ENCODE results near the gene PCDHGA1. TPM values are rescaled to one million over a fixed set of nuclear protein-coding genes. Genes with fewer than 3 reads are reported as not detected.
"Not testable (repeated sequence)": the region's sequence is repeated elsewhere in the genome, so short reads cannot be mapped to it uniquely, and the experiment has no call there.

PCDHGA1 gene
- total RNA-seq, 4 donors from 2014 or later, result 0.90 to 2.5 (median 1.8) TPM

DNA sequence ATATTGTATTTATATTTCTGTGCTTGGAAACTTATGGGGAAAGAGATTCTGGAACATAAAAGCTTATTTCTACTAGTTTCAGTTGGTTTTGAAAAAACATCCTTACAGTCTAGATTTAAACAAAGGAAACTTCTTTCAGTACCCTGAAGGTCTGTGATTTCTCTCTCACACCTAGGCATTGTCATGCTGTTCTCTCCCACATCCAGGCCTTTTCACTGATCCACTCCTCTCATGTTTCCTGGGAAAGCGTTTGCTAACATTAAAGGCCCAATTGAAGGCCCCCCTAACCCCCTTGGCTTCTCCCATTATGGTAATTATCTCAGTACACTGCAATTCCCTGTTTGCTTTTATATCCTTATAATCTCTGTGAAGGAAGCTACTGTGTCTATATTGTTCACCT, 12.5 kb downstream of the PCDHGA1 start:
- Histone ChIP-seq H3K9me3 (peaks cover 7 to 100% (median 48%) of the 10 kb centered on the region in 4 donors), H3K4me3 (no peak overlapping the region), H3K27ac (no peak overlapping the region), H3K36me3 (peaks cover 0 to 8% (median 0%) of the 10 kb centered on the region in 3 donors), H3K27me3 (no peaks in the 10 kb centered on the region), H3K4me1 (no peaks in the 10 kb centered on the region)
- WGBS, 2 donors, result 24 to 37% methylated on average over 1 of the region's 1 CpG
- DNase-seq (ENCODE audit: low spot score in 2 of 2), result no peak
- TF ChIP-seq EP300 (IDR thresholded peaks at IDR 0.05), result no peak
- TF ChIP-seq, protein P1, sequence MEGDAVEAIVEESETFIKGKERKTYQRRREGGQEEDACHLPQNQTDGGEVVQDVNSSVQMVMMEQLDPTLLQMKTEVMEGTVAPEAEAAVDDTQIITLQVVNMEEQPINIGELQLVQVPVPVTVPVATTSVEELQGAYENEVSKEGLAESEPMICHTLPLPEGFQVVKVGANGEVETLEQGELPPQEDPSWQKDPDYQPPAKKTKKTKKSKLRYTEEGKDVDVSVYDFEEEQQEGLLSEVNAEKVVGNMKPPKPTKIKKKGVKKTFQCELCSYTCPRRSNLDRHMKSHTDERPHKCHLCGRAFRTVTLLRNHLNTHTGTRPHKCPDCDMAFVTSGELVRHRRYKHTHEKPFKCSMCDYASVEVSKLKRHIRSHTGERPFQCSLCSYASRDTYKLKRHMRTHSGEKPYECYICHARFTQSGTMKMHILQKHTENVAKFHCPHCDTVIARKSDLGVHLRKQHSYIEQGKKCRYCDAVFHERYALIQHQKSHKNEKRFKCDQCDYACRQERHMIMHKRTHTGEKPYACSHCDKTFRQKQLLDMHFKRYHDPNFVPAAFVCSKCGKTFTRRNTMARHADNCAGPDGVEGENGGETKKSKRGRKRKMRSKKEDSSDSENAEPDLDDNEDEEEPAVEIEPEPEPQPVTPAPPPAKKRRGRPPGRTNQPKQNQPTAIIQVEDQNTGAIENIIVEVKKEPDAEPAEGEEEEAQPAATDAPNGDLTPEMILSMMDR (IDR thresholded peaks at IDR 0.05), result no peak
- TF ChIP-seq POLR2A (IDR thresholded peaks at IDR 0.05), result no peak

- Histone ChIP-seq H3K27ac (no peak within 1 kb of the TSS), H3K4me3 (peak within 1 kb of the TSS in 2 of 4 donors; percentile 9 to 29), H3K9me3 (peaks cover 7 to 100% (median 48%) of the 10 kb centered on the region in 4 donors), H3K36me3 (peaks cover 0 to 8% (median 0%) of the 10 kb centered on the region in 3 donors), H3K27me3 (no peaks in the 10 kb centered on the region), H3K4me1 (no peaks in the 10 kb centered on the region)
- TF ChIP-seq EP300 (IDR thresholded peaks at IDR 0.05) (no peak), POLR2A (IDR thresholded peaks at IDR 0.05) (no peak)
- TF ChIP-seq, protein P1 (IDR thresholded peaks at IDR 0.05), result peak in 2 of 5 experiments; percentile 14 to 25
- no peak for DNase-seq (ENCODE audit: low spot score in 2 of 2)
- WGBS, 2 donors, result 25 to 31% methylated on average over 9 of the region's 9 CpGs
These were observed 13.1 kb downstream of the PCDHGA1 start, which contains the start of gene PCDHGA3 for GRCh38 chr5:141343242-141343952. Gene PCDHGA3, plus strand, starts transcription at chr5:141343829. Its CDS starts 205 bp downstream, at chr5:141344034.

- H3K4me1 ChIP-seq, result no peaks in the 10 kb centered on the region
- peak overlapping the region in 2 of 4 donors; percentile 9 to 29 for H3K4me3 ChIP-seq
- H3K27me3 ChIP-seq, result no peaks in the 10 kb centered on the region
- TF ChIP-seq EP300 (IDR thresholded peaks at IDR 0.05) (no peak), POLR2A (IDR thresholded peaks at IDR 0.05) (no peak)
- TF ChIP-seq, protein P1 (IDR thresholded peaks at IDR 0.05), result no peak
- WGBS, 2 donors, result 28% methylated on average over 31 of the region's 31 CpGs
- no peak overlapping the region for H3K27ac ChIP-seq
- peaks cover 0 to 12% (median 0%) of the 10 kb centered on the region in 3 donors for H3K36me3 ChIP-seq
- H3K9me3 ChIP-seq, result peaks cover 4 to 100% (median 45%) of the 10 kb centered on the region in 4 donors
- DNase-seq (ENCODE audit: low spot score in 2 of 2), result no peak
These were observed 13.7 kb downstream of the PCDHGA1 start for GRCh38 chr5:141343953-141344463.

DNA sequence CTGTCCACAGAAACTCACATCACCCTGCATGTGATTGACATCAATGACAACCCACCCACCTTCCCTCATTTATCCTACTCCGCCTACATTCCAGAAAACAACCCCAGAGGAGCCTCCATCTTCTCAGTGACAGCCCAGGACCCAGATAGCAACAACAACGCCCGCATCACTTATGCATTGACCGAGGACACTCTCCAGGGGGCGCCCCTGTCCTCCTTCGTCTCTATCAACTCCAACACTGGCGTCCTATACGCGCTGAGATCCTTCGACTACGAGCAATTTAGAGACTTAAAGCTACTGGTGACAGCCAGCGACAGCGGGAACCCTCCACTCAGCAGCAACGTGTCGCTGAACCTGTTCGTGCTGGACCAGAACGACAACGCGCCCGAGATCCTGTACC, 15.0 kb downstream of the PCDHGA1 start:
- Histone ChIP-seq H3K4me1 (no peaks in the 10 kb centered on the region), H3K27me3 (no peaks in the 10 kb centered on the region), H3K9me3 (peaks cover 4 to 100% (median 45%) of the 10 kb centered on the region in 4 donors), H3K4me3 (no peak overlapping the region), H3K27ac (no peak overlapping the region), H3K36me3 (peaks cover 0 to 20% (median 0%) of the 10 kb centered on the region in 3 donors)
- TF ChIP-seq, protein P1 (IDR thresholded peaks at IDR 0.05), result no peak
- TF ChIP-seq EP300 (IDR thresholded peaks at IDR 0.05), result no peak
- TF ChIP-seq POLR2A (IDR thresholded peaks at IDR 0.05), result no peak
- WGBS, 2 donors, result 49% methylated on average over 11 to 13 of the region's 20 CpGs
- no peak for DNase-seq (ENCODE audit: low spot score in 2 of 2)

DNA sequence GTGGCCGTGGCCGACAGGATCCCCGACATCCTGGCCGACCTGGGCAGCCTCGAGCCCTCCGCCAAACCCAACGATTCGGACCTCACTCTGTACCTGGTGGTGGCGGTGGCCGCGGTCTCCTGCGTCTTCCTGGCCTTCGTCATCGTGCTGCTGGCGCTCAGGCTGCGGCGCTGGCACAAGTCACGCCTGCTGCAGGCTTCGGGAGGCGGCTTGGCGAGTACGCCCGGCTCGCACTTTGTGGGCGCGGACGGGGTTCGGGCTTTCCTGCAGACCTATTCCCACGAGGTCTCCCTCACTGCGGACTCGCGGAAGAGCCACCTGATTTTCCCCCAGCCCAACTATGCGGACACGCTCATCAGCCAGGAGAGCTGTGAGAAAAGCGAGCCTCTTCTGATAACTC, 15.7 kb downstream of the PCDHGA1 start:
- WGBS, 2 donors, result 53 to 68% methylated on average over 24 to 26 of the region's 35 CpGs

More for the DNA sequence above, 15.7 kb downstream of the PCDHGA1 start:
- H3K27ac ChIP-seq; DNase-seq (ENCODE audit: low spot score in 2 of 2); H3K27me3 ChIP-seq; H3K4me1 ChIP-seq; H3K4me3 ChIP-seq: not testable (repeated sequence)
- Histone ChIP-seq H3K36me3 (peaks cover 0 to 23% (median 0%) of the 10 kb centered on the region in 3 donors), H3K9me3 (peaks cover 4 to 100% (median 47%) of the 10 kb centered on the region in 4 donors)

Data from tibial nerve (tissue), 4 donors.